Measurements from ENCODE around the gene GATAD2B.

The GATAD2B gene

GRCh38 chr1:153936011-153936802, 13.4 kb upstream of the GATAD2B start:
- no peak for TF ChIP-seq CTCF (IDR thresholded peaks at IDR 0.05; ENCODE audit: low read depth, low read length)
- no peak overlapping the region for H3K4me3 ChIP-seq (ENCODE audit: low read depth, low read length)

DNA sequence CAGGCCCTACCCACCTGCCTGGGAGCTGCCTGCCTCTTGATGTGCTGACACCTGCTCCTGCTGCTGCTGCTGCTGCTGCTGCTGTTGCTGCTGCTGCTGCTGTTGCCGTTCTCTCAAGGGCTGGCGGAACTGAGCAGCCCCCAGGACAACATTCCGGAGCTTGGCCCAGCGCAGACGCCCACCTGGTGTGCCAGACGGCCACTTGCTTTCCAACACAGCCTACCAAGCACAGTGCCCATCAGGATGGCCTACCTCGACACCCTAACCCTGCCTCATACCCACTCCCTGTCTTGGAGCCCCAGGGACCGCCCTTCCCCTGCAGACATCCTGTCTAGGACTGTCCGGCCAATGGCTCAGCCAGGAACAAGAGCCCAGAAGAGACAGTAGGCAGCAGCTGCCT, 12.0 kb upstream of the GATAD2B start:
- no peak overlapping the region for H3K4me3 ChIP-seq (ENCODE audit: low read depth, low read length)
- no peak for TF ChIP-seq CTCF (IDR thresholded peaks at IDR 0.05; ENCODE audit: low read depth, low read length)

DNA sequence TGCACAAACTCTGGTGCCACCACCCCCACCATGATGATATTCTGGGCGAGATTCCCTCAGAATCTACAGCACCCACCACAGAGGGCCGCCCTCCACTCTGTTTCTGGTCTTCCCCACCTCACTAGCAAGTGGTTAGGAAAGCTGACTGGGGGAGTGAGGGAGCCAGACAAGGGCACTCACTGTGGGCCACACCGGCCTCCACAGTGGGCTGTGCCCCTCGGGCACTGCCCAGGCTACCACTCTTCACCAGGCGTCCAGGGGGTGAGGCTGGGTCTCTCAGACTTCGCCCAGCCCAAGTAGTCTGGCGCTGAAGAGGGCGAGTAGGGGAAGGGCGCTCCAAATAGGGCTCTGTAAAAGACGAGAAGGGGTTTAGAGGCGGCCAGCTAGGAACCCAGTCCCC, 11.2 kb upstream of the GATAD2B start:
- TF ChIP-seq CTCF (IDR thresholded peaks at IDR 0.05; ENCODE audit: low read depth, low read length), result no peak
- no peak overlapping the region for H3K4me3 ChIP-seq (ENCODE audit: low read depth, low read length)

DNA sequence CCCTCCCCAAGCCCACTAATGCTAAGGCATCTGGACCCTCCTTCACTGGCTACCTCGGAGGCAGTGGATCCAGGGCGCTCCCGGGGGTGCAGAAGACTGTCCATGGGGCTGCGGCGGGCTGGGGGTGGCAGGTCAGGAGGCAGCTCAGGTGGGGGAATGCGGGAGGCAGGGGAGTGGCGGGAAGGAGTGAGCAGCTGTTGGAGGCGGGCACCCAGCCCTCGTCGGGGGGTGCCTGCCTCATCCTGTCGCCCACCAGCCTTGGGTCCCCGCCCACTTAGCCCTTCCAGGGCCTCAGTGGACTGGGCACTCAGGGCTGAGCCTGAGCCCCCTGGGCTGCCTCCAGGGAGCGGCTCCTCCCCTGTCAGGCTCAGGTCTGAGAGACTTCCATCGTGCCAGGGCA, 10.7 kb upstream of the GATAD2B start:
- no peak for TF ChIP-seq CTCF (IDR thresholded peaks at IDR 0.05; ENCODE audit: low read depth, low read length)

GRCh38 chr1:153932156-153933131, 9.7 kb upstream of the GATAD2B start:
- no peak for TF ChIP-seq CTCF (IDR thresholded peaks at IDR 0.05; ENCODE audit: low read depth, low read length)
- H3K4me3 ChIP-seq (ENCODE audit: low read depth, low read length), result no peak overlapping the region

More for the DNA sequence above, 10.7 kb upstream of the GATAD2B start:
- no peak overlapping the region for H3K4me3 ChIP-seq (ENCODE audit: low read depth, low read length)

DNA sequence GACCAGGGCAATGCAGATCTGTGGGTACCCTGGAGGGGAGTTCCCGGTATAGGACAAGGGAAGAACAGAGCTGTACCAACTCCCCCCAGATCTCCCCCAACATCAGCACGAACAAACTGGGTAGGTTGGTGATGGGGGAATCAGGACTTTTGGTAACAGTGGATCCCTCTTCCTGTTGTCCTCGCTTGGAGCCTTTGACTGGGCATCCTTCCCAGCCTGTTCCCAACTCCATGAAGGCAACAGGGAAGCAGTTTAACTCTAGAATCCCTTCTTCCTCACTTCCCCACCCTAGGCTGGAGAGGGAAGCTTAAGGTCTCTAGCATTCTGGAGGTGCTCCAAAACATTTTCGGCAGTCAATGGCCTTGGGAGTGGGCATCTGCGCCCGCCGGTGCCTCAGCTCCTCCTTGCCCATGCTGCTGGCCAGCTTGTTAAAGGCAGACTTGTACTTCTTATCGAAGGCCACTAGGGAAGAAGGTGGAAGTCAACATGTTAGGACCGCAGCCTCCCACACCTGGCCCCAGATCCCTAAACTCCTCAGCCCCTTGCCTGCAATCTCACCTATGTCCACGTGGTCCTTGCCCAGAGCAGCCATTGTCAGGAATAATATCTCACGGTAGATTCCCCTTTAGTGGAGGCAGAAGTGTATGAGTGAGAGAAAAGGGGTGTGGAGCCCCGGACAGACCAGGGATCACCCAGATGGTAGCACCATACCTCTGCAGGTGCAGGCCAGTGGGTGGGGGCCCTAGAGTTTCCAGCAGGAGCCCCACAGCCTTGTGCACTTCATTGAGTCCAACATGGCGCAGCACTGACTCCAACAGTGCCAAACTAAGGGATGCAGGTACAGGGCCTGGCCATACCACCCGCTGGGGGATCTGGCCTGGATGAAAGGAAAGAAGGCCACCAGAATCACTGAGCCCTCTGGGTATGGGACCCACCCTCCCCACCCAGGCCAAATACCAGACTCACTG, 7.5 kb upstream of the GATAD2B start:
- no peak for TF ChIP-seq CTCF (IDR thresholded peaks at IDR 0.05; ENCODE audit: low read depth, low read length)
- H3K4me3 ChIP-seq (ENCODE audit: low read depth, low read length), result no peak overlapping the region

Data from WI38 (cell line).